WTC11 (cell line): ENCODE measurements around the gene GGN.
"Not testable (repeated sequence)": the region's sequence is repeated elsewhere in the genome, so short reads cannot be mapped to it uniquely, and the experiment has no call there.

ENCODE experiments used
- ATF2 ChIP-seq: sonication (generic); formaldehyde crosslinking; IDR thresholded peaks from 2 replicates; pipeline ENCODE4 v1.8.1; 2022; ENCODE audit warnings: low read depth, missing genetic modification reagents, borderline replicate concordance
- CTCF ChIP-seq: fragments of 200-600 bp; IDR thresholded peaks from 2 replicates; pipeline ENCODE4 v1.8.0; 2022; ENCODE audit warnings: antibody characterized with exemption
- ETV6 ChIP-seq: sonication (generic); formaldehyde crosslinking; IDR thresholded peaks from 2 replicates; pipeline ENCODE4 v1.8.1; 2022; ENCODE audit warnings: mild to moderate bottlenecking, missing genetic modification reagents
- FOXJ3 ChIP-seq: sonication (generic); formaldehyde crosslinking; IDR thresholded peaks from 2 replicates; pipeline ENCODE4 v1.9.0; 2021; ENCODE audit warnings: missing genetic modification reagents, mild to moderate bottlenecking, borderline replicate concordance
- SP1 ChIP-seq: sonication (generic); formaldehyde crosslinking; conservative IDR thresholded peaks from 2 replicates; pipeline ENCODE4 v1.8.1; 2022; ENCODE audit warnings: missing genetic modification reagents
- USF2 ChIP-seq: sonication (generic); formaldehyde crosslinking; IDR thresholded peaks from 2 replicates; pipeline ENCODE4 v1.8.1; 2023; ENCODE audit warnings: mild to moderate bottlenecking, missing genetic modification reagents, moderate library complexity
- TF ChIP-seq, protein P1 (sequence below): sonication (generic); formaldehyde crosslinking; IDR thresholded peaks from 2 replicates; pipeline ENCODE4 v1.8.1; 2022; ENCODE audit warnings: missing genetic modification reagents, borderline replicate concordance

- not testable (repeated sequence) for TF ChIP-seq CTCF; ATF2 (CRISPR knock-in tag); SP1; ETV6 (CRISPR knock-in tag); USF2 (CRISPR knock-in tag); FOXJ3 (CRISPR knock-in tag)
- TF ChIP-seq, protein P1, sequence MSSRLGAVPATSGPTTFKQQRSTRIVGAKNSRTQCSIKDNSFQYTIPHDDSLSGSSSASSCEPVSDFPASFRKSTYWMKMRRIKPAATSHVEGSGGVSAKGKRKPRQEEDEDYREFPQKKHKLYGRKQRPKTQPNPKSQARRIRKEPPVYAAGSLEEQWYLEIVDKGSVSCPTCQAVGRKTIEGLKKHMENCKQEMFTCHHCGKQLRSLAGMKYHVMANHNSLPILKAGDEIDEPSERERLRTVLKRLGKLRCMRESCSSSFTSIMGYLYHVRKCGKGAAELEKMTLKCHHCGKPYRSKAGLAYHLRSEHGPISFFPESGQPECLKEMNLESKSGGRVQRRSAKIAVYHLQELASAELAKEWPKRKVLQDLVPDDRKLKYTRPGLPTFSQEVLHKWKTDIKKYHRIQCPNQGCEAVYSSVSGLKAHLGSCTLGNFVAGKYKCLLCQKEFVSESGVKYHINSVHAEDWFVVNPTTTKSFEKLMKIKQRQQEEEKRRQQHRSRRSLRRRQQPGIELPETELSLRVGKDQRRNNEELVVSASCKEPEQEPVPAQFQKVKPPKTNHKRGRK (CRISPR knock-in tag), result not testable (repeated sequence)
Observed at GRCh38 chr19:38339011-38339410, 48.8 kb downstream of the GGN start.
